ENCODE measurements around the gene C2.

- TF ChIP-seq YY1 (IDR thresholded peaks at IDR 0.05; ENCODE audit: insufficient read depth, insufficient read length) (no peak), ZNF274 (IDR thresholded peaks at IDR 0.05; ENCODE audit: low read depth, low read length) (no peak)
These were observed 43.2 kb downstream of the C2 start for GRCh38 chr6:31970604-31971271.
